ENCODE results near the gene PROM2. TPM values are rescaled to one million over a fixed set of nuclear protein-coding genes. Genes with fewer than 3 reads are reported as not detected.

Gene PROM2
- total RNA-seq, 1 experiment from 2014 or later, result 1.6 TPM

- no peak for DNase-seq (ENCODE audit: low spot score)
- Histone ChIP-seq H3K4me1 (ENCODE audit: insufficient read depth, low read length, poor library complexity, severe bottlenecking) (no peaks in the 10 kb centered on the region), H3K27me3 (replicated peaks; ENCODE audit: insufficient read depth, low read depth, low read length, poor library complexity) (no peaks in the 10 kb centered on the region), H3K9me3 (ENCODE audit: low read depth, low read length, poor library complexity, severe bottlenecking) (no peaks in the 10 kb centered on the region), H3K36me3 (ENCODE audit: insufficient read depth, low read length, poor library complexity, severe bottlenecking) (no peaks in the 10 kb centered on the region), H3K4me3 (ENCODE audit: low read depth, low read length, poor library complexity, severe bottlenecking) (no peak overlapping the region), H3K27ac (ENCODE audit: low read depth, low read length, poor library complexity, severe bottlenecking) (no peak overlapping the region)
- BruUV-seq (replicated peaks), result no TSS peak
- TF ChIP-seq CTCF (conservative IDR thresholded peaks at IDR 0.05; ENCODE audit: low read depth, low read length), result no peak
- TF ChIP-seq EZH2 (IDR thresholded peaks at IDR 0.05; ENCODE audit: borderline replicate concordance, low read depth, low read length, poor library complexity, severe bottlenecking), result no peak
- ChIA-PET POLR2A (ENCODE audit: low non-redundant PET) (no interaction called here), CTCF (no interaction called here)
- intact Hi-C loops (cut with micrococcal nuclease; ENCODE audit: unreplicated experiment), result no loop called here
Observed at GRCh38 chr2:95298486-95299111, 24.4 kb downstream of the PROM2 start.

GRCh38 chr2:95299961-95300360 is 25.7 kb downstream of the PROM2 start:
- DNase-seq (ENCODE audit: low spot score), result no peak
- Histone ChIP-seq H3K4me1 (ENCODE audit: insufficient read depth, low read length, poor library complexity, severe bottlenecking) (no peaks in the 10 kb centered on the region), H3K36me3 (ENCODE audit: insufficient read depth, low read length, poor library complexity, severe bottlenecking) (no peaks in the 10 kb centered on the region), H3K27ac (ENCODE audit: low read depth, low read length, poor library complexity, severe bottlenecking) (no peak overlapping the region), H3K9me3 (ENCODE audit: low read depth, low read length, poor library complexity, severe bottlenecking) (no peaks in the 10 kb centered on the region), H3K27me3 (replicated peaks; ENCODE audit: insufficient read depth, low read depth, low read length, poor library complexity) (no peaks in the 10 kb centered on the region), H3K4me3 (ENCODE audit: low read depth, low read length, poor library complexity, severe bottlenecking) (no peak overlapping the region)
- TF ChIP-seq EZH2 (IDR thresholded peaks at IDR 0.05; ENCODE audit: borderline replicate concordance, low read depth, low read length, poor library complexity, severe bottlenecking) (no peak), CTCF (conservative IDR thresholded peaks at IDR 0.05; ENCODE audit: low read depth, low read length) (no peak)
- POLR2A ChIA-PET (ENCODE audit: low non-redundant PET), result no interaction called here
- CTCF ChIA-PET, result no interaction called here
- intact Hi-C loops (cut with micrococcal nuclease; ENCODE audit: unreplicated experiment), result no loop called here
- no TSS peak for BruUV-seq (replicated peaks)

- Histone ChIP-seq H3K27me3 (replicated peaks; ENCODE audit: insufficient read depth, low read depth, low read length, poor library complexity) (no peaks in the 10 kb centered on the region), H3K4me3 (ENCODE audit: low read depth, low read length, poor library complexity, severe bottlenecking) (no peak overlapping the region), H3K4me1 (ENCODE audit: insufficient read depth, low read length, poor library complexity, severe bottlenecking) (no peaks in the 10 kb centered on the region), H3K36me3 (ENCODE audit: insufficient read depth, low read length, poor library complexity, severe bottlenecking) (no peaks in the 10 kb centered on the region), H3K27ac (ENCODE audit: low read depth, low read length, poor library complexity, severe bottlenecking) (no peak overlapping the region), H3K9me3 (ENCODE audit: low read depth, low read length, poor library complexity, severe bottlenecking) (no peaks in the 10 kb centered on the region)
- TF ChIP-seq CTCF (conservative IDR thresholded peaks at IDR 0.05; ENCODE audit: low read depth, low read length), result no peak
- TF ChIP-seq EZH2 (IDR thresholded peaks at IDR 0.05; ENCODE audit: borderline replicate concordance, low read depth, low read length, poor library complexity, severe bottlenecking), result no peak
- no peak for DNase-seq (ENCODE audit: low spot score)
- ChIA-PET POLR2A (ENCODE audit: low non-redundant PET) (no interaction called here), CTCF (no interaction called here)
- intact Hi-C loops (cut with micrococcal nuclease; ENCODE audit: unreplicated experiment), result no loop called here
- BruUV-seq (replicated peaks), result no TSS peak
Observed at GRCh38 chr2:95300450-95300849, 26.2 kb downstream of the PROM2 start.
